ENCODE results near the gene LRP2BP. TPM values are rescaled to one million over a fixed set of nuclear protein-coding genes. Genes with fewer than 3 reads are reported as not detected.
"Not testable (repeated sequence)": the region's sequence is repeated elsewhere in the genome, so short reads cannot be mapped to it uniquely, and the experiment has no call there.

LRP2BP gene
- total RNA-seq, 2 donors from 2014 or later: 0.68 to 1.7 TPM

DNA sequence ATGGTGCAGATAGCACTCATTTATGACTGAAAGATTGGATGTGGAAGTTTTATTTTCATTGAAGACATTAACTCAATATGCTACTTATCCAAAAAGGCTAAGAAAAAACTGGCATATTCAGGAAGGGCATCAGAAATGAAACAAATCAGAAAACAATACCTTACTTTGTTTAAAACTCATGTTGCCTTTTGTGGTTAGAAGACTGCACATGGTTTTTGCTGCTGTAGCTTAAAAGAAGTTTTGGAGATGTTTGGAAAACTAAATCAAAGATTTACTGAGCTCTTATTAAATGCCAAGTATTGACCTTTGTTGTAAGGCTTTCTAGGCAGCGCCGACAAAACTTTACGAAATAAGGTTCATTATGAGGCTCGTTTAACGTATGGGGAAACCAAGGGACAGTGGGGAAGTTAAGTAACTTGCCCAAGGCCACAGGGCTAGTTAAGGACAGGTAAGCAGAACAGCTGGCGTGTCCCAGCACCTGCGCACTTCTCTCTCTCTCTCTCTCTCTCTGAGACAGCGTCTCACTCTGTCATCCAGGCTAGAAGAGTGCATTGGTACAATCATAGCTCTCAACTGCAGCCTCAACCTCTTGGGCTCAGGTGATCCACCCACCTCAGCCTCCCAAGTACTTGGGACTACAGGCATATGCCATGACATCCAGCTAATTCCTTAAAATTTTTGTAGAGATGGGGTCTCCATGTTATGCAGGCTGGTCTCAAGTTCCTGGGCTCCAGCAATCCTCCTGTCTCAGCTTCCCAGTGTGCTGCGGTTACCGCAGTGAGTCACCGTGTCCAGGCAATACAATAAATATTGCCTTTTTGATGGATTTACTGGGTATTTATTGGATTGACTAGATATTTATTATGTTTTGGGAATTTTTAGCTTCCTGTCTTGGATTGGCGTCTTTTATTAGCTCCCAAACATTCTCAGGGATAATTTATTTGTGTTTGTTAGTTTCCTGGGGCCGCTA, 16.1 kb downstream of the LRP2BP start:
- peaks cover 3 to 4% of the 10 kb centered on the region in 2 donors for H3K9me3 Mint-ChIP-seq
- no peak for ATAC-seq
- no peak overlapping the region for H3K27ac Mint-ChIP-seq
- peaks cover 8 to 15% of the 10 kb centered on the region in 2 donors for H3K36me3 Mint-ChIP-seq
- no peak for DNase-seq (ENCODE audit: low spot score in 2 of 2)

DNA sequence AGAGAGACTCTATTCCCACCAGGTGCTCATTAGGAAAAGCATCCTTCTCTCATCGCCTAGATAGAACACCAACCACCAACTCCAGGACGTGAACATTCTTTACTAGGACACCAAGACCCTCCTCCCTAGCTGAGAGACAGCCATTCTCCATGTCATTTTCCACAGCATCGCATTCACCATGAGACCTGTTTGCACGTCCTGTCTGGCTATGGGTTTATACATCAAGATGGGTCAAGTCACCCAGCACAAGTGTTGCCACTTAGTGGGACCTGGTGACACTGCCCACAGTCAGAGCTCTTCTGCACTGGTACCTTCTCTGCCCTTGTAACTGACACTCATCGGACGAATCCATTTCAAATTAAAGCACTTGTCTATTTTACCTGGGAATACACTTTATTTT, 17.5 kb downstream of the LRP2BP start:
- Mint-ChIP-seq H3K27ac (no peak overlapping the region), H3K36me3 (peaks cover 8 to 9% of the 10 kb centered on the region in 2 donors), H3K9me3 (peaks cover 3 to 4% of the 10 kb centered on the region in 2 donors)
- ATAC-seq: no peak
- DNase-seq (ENCODE audit: low spot score in 2 of 2): no peak

DNA sequence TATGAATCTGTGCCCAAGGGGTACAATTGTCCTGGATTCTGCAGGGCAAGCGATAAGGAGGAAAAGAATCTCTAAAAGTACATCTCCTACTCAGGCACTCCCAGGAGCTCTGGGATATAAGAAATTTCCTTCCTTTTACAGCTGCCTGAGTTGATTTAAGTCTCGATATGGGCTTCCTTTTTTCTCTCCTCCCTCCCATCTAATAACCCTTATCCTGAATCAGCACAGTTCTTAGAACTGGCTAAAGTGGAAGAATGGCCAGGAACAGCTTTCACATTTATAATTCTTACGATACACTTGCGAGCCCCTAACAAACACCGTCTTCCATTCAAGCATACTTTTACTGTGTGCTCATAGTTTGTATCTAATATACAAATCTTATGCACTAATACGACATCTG, 21.2 kb downstream of the LRP2BP start:
- DNase-seq (ENCODE audit: low spot score in 2 of 2) (no peak), ATAC-seq (no peak)
- Mint-ChIP-seq H3K36me3 (peaks cover 0 to 5% of the 10 kb centered on the region in 2 donors), H3K27ac (no peak overlapping the region), H3K9me3 (no peaks in the 10 kb centered on the region)

DNA sequence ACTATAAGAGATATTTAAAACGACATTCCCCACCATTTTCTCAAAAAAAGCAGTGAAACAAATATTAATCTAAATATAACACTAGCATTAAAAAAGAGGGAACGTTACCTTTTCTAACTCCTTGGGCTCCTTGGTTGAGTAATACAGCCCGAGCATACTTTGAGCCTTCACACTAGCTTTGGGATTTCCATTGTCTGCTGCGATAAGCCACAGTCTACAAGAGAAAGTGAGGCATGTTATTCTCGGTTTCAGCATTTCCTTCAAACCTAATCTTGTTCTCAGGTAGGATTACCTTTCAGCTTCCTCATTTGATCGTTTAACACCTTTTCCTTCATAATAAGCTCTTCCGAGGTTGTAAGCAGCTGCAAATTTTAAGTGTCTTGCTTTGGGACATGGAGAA, 21.7 kb downstream of the LRP2BP start:
- Mint-ChIP-seq H3K27ac (no peak overlapping the region), H3K36me3 (peaks cover 0 to 5% of the 10 kb centered on the region in 2 donors), H3K9me3 (no peaks in the 10 kb centered on the region)
- ATAC-seq (no peak), DNase-seq (ENCODE audit: low spot score in 2 of 2) (no peak)

- Mint-ChIP-seq H3K9me3 (no peaks in the 10 kb centered on the region), H3K27ac (no peak overlapping the region), H3K36me3 (peaks cover 0 to 5% of the 10 kb centered on the region in 2 donors)
- DNase-seq (ENCODE audit: low spot score in 2 of 2) (no peak), ATAC-seq (no peak)
Observed at GRCh38 chr4:185371702-185372101, 24.0 kb downstream of the LRP2BP start.

- no peak overlapping the region for H3K27ac Mint-ChIP-seq
- no peak for DNase-seq (ENCODE audit: low spot score in 2 of 2)
- peaks cover 0 to 5% of the 10 kb centered on the region in 2 donors for H3K36me3 Mint-ChIP-seq
- no peak for ATAC-seq
- H3K9me3 Mint-ChIP-seq: no peaks in the 10 kb centered on the region
Observed at GRCh38 chr4:185370268-185370949, 25.3 kb downstream of the LRP2BP start.

DNA sequence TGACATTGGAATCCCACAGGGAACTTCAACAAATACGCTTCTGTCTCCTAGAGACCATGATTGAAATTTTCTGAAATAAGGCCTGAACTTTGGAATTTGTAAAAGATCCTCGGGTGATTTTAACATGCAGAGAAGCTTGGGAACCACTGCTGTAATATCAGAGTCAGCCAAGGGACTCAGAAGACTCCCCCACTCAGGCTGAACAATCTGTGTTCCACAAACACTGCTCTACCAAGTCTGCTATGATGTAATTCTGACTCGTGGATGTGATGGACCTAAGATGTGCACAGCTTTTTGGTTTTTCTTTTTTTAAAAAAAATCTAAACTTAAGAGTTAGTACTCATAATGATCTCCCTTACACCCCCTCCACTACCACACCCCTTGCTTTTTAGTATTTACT, 26.0 kb downstream of the LRP2BP start:
- Mint-ChIP-seq H3K27ac (no peak overlapping the region), H3K36me3 (peaks cover 0 to 5% of the 10 kb centered on the region in 2 donors), H3K9me3 (no peaks in the 10 kb centered on the region)
- ATAC-seq (no peak), DNase-seq (ENCODE audit: low spot score in 2 of 2) (no peak)

GRCh38 chr4:185364886-185365285, 30.8 kb downstream of the LRP2BP start:
- ATAC-seq: no peak

GRCh38 chr4:185363251-185363650, 32.5 kb downstream of the LRP2BP start:
- Mint-ChIP-seq H3K27ac (no peak overlapping the region), H3K9me3 (no peaks in the 10 kb centered on the region), H3K36me3 (no peaks in the 10 kb centered on the region)
- ATAC-seq: no peak
- DNase-seq (ENCODE audit: low spot score in 2 of 2): no peak

More at GRCh38 chr4:185364886-185365285, 30.8 kb downstream of the LRP2BP start:
- no peak overlapping the region for H3K27ac Mint-ChIP-seq
- no peak for DNase-seq (ENCODE audit: low spot score in 2 of 2)
- no peaks in the 10 kb centered on the region for H3K9me3 Mint-ChIP-seq
- H3K36me3 Mint-ChIP-seq: no peaks in the 10 kb centered on the region

DNA sequence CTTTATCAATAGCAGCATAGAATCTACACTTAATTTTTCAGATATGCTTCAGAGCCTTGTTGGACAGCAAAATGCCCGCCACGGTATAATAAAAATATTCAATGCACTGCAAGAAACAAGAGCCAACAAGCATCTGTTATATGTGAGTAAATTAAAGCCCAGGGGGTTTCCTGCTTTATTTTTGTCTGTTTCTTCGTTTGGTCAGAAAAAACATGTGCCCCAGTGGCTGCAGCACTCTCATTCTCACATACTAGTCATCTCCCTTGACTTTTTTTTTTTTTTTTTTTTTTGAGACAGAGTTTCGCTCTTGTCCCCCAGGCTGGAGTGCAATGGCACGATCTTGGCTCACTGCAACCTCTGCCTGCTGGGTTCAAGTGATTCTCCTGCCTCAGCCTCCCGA, 33.2 kb downstream of the LRP2BP start:
- ATAC-seq; H3K36me3 Mint-ChIP-seq; H3K27ac Mint-ChIP-seq; DNase-seq (ENCODE audit: low spot score in 2 of 2); H3K9me3 Mint-ChIP-seq: not testable (repeated sequence)

DNA sequence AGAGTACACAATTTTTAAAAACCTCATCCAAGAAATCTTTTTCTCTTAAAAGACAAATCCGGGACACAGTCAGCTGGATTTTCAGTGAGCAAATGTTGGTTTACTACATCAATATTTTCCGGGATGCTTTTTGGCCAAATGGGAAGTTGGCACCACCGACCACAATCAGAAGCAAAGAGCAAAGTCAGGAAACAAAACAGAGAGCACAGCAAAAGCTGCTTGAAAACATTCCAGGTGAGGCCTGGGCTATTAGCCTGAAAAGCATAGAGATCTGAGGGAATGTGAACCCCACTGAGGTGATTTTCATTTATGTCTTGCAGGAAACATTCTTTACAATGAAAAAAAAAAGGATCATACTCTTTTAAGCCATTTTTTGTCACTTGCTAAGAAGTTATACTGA, 33.9 kb downstream of the LRP2BP start:
- no peak for DNase-seq (ENCODE audit: low spot score in 2 of 2)
- Mint-ChIP-seq H3K36me3 (no peaks in the 10 kb centered on the region), H3K9me3 (no peaks in the 10 kb centered on the region), H3K27ac (no peak overlapping the region)
- no peak for ATAC-seq

DNA sequence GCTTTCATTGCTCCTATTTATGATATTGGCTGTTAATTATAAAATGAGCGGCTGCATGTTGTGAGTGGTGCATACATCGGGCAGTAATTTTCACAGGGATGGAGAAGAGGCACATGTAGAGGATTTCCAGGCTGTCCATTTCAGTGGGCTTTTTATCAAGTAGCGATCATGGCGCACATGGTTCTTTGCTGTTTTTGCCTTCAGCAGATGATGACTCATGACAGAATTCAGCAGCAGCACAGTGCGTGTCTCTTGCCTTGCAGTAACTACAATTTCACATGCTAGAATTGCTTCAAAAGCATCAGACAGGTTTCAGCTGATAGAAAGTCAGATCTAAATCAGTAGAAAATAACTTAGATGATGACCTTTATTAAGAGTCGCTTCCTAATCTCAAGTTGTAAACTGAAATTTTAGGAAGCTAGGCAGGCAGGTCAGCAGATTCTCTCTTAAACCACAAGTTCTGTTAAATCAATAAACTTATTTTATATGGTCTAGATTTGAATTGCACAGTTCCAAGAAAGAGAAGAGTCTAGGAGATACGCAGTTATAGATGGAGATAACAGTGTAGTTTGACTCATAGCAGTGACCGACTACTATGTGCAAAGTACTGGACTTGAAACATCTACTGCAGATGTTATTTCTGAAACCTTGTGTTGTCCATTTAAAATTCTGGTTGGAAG, 35.8 kb downstream of the LRP2BP start:
- Mint-ChIP-seq H3K9me3 (no peaks in the 10 kb centered on the region), H3K36me3 (no peaks in the 10 kb centered on the region), H3K27ac (no peak overlapping the region)
- ATAC-seq (no peak), DNase-seq (ENCODE audit: low spot score in 2 of 2) (no peak)

DNA sequence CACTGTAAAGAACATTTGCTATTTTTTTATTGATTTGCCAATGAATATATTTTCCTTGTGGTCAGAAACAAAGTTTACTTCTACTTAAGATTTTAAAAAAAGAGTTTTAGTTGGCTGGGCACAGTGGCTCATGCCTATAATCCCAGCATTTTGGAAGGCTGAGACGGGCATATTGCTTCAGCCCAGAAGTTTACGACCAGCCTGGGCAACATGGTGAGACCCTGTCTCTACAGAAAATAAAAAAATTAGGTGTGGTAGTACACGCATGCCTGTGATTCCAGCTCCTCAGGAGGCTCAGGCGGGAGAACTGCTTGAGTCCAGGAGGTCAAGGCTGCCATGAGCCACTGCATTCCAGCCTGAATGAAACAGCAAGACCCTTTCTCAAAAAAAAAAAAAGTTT, 36.8 kb downstream of the LRP2BP start:
- no peak for ATAC-seq
- no peak for DNase-seq (ENCODE audit: low spot score in 2 of 2)
- H3K36me3 Mint-ChIP-seq: no peaks in the 10 kb centered on the region
- H3K27ac Mint-ChIP-seq: no peak overlapping the region
- no peaks in the 10 kb centered on the region for H3K9me3 Mint-ChIP-seq

DNA sequence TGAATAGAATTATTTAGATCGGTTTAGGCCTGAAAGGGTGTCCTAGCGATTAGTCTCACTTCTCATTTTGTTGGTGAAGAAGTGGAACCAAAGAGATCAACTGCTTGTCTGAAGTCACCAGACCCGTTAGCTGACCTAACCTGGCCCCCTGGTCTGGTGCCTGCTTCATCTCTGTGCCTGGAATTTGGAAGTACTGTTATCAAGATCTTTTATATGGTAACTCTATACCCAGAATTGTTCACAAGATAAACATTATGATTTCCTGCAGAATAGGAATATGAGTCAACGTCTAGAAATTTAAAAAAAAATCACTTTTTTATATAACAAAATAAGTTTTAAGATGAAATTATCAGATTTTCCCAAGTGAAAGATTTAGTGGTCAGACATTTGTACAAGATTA, 37.2 kb downstream of the LRP2BP start:
- ATAC-seq (no peak), DNase-seq (ENCODE audit: low spot score in 2 of 2) (no peak)
- H3K27ac Mint-ChIP-seq: no peak overlapping the region
- H3K36me3 Mint-ChIP-seq: no peaks in the 10 kb centered on the region
- H3K9me3 Mint-ChIP-seq: no peaks in the 10 kb centered on the region

- Mint-ChIP-seq H3K36me3 (no peaks in the 10 kb centered on the region), H3K27ac (no peak overlapping the region), H3K9me3 (no peaks in the 10 kb centered on the region)
- no peak for DNase-seq (ENCODE audit: low spot score in 2 of 2)
- peak in 1 of 2 donors; percentile 16 for ATAC-seq
Observed at GRCh38 chr4:185357733-185358440, 37.8 kb downstream of the LRP2BP start.

- Mint-ChIP-seq H3K36me3 (no peaks in the 10 kb centered on the region), H3K27ac (no peak overlapping the region), H3K9me3 (no peaks in the 10 kb centered on the region)
- peak in 1 of 2 donors; percentile 82 for ATAC-seq
- DNase-seq (ENCODE audit: low spot score in 2 of 2): no peak
Observed at GRCh38 chr4:185357211-185357610, 38.5 kb downstream of the LRP2BP start.

All from activated naive CD4-positive, alpha-beta T cell treated with anti-CD3 and anti-CD28 coated beads, Interleukin-2, amount 50 U/mL, for 72 hours (primary cell).